RWPE1 (cell line): ENCODE measurements around the gene AVPR2.

Source experiments
- CTCF ChIA-PET: fragments of 350-600 bp; sonication (Branson Sonifier 250); formaldehyde crosslinking; extraction: SDS; loops from one replicate; lab custom pipeline; 2021; lab: Yijun Ruan, JAX
- POLR2A ChIA-PET: fragments of 400-600 bp; formaldehyde crosslinking; extraction: SDS; loops from one replicate; lab custom pipeline; 2020; ENCODE audit warnings: antibody characterized with exemption; ENCODE audit not compliant: low non-redundant PET; lab: Yijun Ruan, JAX
- DNase-seq: peaks from one replicate; pipeline ENCODE4 v3.0.0; 2012; ENCODE audit warnings: low spot score
- H3K27ac ChIP-seq: fragments of 450-650 bp; 2 replicates; pipeline ENCODE4 v1.5.1; 2017
- CTCF ChIP-seq: fragments of 450-650 bp; conservative IDR thresholded peaks from 2 replicates; pipeline ENCODE4 v1.5.1; 2017; ENCODE audit warnings: low read depth, mild to moderate bottlenecking

Gene AVPR2

DNA sequence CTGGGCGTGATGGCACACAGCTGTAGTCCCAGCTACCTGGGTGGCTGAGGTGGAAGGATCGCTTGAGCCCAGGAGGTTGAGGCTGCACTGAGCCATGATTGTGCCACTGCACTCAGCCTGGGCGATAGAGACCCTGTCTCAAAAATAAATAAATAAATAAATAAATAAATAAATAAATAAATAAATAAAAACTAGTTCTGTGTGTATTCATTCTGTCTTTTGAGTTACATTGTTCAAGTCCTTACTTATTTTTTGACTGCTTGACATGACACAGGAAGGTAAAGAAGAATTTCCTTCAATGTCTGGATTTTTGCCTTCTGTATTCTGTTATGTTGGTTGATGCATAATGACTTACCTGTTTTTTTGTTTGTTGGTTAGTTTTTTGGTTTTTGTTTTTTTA, 32.6 kb downstream of the AVPR2 start:
- POLR2A ChIA-PET, result no interaction called here
- no peak for DNase-seq
- CTCF ChIA-PET, result interaction anchor here (0.6 kb wide), 1 partner anchor 13 kb away, joined by 3 read pairs; no protein-coding TSS in a partner anchor
- H3K27ac ChIP-seq, result no peak overlapping the region
- no peak for TF ChIP-seq CTCF

DNA sequence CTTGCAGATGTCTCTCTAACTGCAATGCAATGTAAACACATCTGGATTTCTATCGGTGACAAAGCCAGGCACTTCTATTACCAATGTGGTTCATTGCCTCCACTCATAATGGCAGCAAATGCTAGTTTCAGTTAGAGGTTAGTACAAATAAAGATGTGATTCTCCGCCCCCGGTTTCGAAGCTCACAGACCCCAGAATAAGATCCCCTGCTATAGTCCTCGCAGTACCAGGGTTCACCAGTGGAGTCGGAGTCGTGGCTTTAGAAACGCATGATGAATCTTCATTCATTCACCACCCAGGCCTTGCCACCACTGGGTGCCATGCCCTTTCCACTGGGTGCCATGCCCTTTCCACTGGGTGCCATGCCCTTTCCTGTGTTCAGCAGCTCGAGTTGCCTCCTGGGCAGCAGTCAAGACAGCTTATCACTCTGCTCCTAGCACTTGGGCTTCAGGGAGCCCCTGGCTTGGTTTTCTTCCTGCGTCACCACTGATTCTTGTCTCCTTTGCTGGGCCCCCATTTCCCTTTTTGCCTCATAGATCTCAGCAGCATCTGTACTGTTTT, 33.8 kb downstream of the AVPR2 start:
- POLR2A ChIA-PET, result no interaction called here
- no peak for TF ChIP-seq CTCF
- CTCF ChIA-PET, result interaction anchor here (0.7 to 1.1 kb wide), 2 partner anchors 11 to 54 kb away, joined by 3 to 4 read pairs; no protein-coding TSS in a partner anchor
- no peak overlapping the region for H3K27ac ChIP-seq
- no peak for DNase-seq

DNA sequence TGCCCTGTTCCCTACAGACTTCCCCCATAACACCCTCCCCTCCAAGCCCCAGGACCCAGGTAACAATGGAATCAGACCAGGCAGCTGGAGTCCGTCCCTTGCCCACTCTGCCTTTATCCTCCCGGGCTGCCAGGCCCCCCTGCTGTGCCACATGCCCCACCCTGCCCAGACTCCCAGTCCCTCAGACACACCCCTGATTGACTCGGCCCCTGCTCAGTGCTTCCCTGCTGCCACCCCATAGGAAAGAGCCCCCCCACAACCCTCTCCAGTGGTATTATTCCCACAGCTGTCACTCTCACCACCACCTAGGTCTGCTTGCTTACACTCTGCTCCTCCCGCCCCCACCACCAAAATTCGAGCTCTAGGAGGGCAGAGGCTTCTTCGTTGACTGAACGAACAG, 35.1 kb downstream of the AVPR2 start:
- H3K27ac ChIP-seq, result no peak overlapping the region
- TF ChIP-seq CTCF, result no peak
- ChIA-PET CTCF (interaction anchor here (1.1 kb wide), 1 partner anchor 56 kb away, joined by 4 read pairs; no protein-coding TSS in a partner anchor), POLR2A (no interaction called here)
- no peak for DNase-seq

- no peak overlapping the region for H3K27ac ChIP-seq
- CTCF ChIA-PET, result no interaction called here
- TF ChIP-seq CTCF, result no peak
- POLR2A ChIA-PET, result no interaction called here
- no peak for DNase-seq
Observed at GRCh38 chrX:153941336-153942252, 37.1 kb downstream of the AVPR2 start.

- H3K27ac ChIP-seq, result no peak within 1 kb of the TSS
- POLR2A ChIA-PET, result no interaction called here
- no peak for DNase-seq
- TF ChIP-seq CTCF, result no peak
- CTCF ChIA-PET, result no interaction called here
Observed at GRCh38 chrX:153944140-153944799, 39.8 kb downstream of the AVPR2 start, which contains the start of gene RENBP. Gene RENBP (minus strand): TSS chrX:153944643. CDS start chrX:153944610, 33 bp downstream.

GRCh38 chrX:153944800-153945150, 40.3 kb downstream of the AVPR2 start:
- H3K27ac ChIP-seq, result no peak overlapping the region
- ChIA-PET CTCF (interaction anchor here (0.6 kb wide), 1 partner anchor 19 kb away, joined by 3 read pairs; the partner anchor contains the start of gene ARHGAP4), POLR2A (no interaction called here)
- DNase-seq, result no peak
- no peak for TF ChIP-seq CTCF
